AG08396 (cell line): ENCODE results near the gene DELE1.

ENCODE experiments used
- DNase-seq: peaks from one replicate; pipeline ENCODE4 v3.0.0; 2012; ENCODE audit warnings: low spot score, mixed read lengths

The DELE1 gene

GRCh38 chr5:141957367-141957996 is 33.8 kb downstream of the DELE1 start:
- no peak for DNase-seq

DNA sequence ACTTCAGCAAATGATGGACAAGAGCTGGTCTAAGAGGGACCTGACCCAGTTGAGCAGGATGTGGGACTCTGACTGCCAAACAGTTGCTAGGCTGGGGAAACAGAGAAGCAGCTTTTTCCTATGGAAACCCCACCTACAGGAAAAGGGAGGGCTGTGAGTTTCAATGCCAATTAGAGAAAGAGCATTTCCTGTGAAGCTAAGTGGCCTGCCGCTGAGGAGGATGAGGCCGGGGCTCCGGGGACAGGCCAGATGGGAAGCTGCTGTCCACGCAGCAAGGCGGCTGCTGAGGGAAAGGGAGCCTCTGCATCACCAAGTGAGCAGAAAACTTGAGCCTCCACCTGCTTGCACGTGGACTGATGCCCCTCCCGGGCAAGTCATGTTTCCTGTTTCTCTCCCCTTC is 34.4 kb downstream of the DELE1 start, which contains the start of gene PCDH12:
Gene PCDH12, minus strand, starts transcription at position 90 of the 400 bp plus-strand sequence. CDS start 351 bp downstream, outside the sequence.
- DNase-seq: no peak

GRCh38 chr5:141958546-141959172 is 35.0 kb downstream of the DELE1 start:
- no peak for DNase-seq

DNA sequence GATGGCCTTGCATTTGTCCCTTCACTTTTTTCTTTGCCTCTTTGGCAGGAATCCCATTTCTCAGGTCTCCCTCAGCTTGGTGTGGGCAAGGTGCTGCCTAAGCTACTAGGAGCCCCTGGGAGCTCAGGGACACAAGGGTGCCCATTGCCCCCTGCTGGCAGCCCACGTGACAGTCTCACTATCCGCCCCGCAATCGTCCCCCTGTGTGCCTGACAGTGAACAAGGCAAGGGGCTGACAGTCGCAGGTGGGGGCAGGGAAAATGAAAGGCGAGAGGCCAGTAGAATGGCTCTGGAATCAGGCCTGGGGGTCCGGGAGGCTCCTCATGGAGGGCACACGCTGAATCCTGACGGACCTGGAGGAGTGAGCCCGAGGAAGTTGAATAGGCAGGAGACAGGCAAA is 36.3 kb downstream of the DELE1 start:
- no peak for DNase-seq

DNA sequence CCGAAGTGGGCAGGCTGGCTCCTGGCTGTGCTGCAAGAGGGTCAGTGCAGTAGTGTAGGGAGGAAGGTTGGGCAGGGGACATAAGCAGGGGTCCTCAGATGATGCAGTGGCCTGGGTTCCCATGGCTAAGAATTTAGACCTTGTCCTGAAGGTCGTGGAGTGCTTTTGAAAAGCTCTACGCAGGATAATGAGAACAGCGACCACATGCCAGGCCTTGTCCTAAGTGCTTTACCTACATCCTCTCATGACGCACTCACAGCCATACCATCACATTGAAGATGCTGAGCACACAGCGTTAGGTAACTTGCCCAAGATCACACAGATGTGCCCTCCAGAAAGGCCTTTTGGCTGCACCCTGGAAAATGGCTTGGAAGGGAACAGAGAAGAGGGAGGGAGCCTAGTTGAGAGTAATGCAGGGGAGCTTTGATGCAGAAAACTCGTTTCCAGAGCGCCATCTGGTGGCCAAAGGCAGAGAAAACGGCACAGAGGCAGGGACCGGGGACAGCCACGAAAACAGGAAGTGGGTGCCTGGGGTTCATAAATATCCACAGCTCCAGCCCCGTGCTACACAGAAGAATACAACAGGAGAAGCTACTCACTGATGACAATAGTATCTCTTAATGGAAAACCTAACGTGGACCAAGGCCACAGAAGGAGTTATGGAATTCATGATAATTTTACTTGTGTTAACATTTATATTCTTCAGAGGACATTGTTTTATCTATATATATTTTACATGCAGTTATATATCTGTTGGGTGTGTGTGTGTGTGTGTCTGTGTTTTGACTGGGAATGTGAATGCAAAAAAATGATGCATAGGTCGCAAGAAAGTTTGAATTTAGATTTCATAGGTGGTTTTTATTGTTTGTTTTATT is 37.0 kb downstream of the DELE1 start:
- peak; percentile 87 for DNase-seq

DNA sequence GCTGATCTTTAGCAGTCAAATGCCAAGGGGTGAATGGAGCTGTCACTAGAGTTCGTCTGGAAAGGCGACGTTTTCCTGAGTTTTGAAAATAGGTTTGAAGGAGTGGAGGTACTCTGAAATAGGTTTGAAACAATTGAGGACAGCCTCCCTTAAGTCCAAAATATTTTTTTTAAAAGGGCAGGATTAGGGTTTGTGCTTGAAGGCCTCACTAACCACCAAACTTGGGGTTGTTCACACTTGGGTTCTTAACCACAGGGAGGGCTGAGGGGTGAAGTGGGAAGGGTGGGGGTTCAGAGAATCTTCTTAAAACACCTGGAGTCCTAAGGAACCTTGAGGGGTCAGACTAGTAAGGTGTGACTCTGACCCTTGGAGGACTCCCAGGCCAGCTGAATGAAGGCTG is 37.8 kb downstream of the DELE1 start:
- DNase-seq: no peak

- no peak for DNase-seq
Measured at GRCh38 chr5:141963701-141964100, 40.0 kb downstream of the DELE1 start.

DNA sequence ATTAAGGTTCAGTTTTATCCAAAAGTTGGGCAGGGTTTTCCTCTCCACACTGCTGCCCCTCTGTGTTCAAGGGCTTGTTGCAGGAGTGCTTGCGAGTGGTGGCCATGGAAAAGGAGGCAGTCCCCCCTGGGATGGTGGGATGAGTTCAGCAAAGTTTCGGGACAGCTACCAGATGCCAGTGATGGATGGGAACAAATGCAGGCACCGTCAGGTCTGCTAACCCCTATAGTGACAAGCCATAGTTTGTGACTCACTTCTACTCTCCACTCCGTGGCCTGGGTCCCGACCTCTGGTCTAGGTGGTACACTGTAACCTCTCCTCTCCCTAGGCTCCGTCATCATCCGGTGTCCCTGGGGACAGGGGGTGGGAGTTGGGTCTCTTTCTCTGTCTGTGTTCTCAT is 41.4 kb downstream of the DELE1 start:
- no peak for DNase-seq

GRCh38 chr5:141966275-141966962 is 42.7 kb downstream of the DELE1 start:
- no peak for DNase-seq

GRCh38 chr5:141966963-141967333 is 43.3 kb downstream of the DELE1 start:
- no peak for DNase-seq

DNA sequence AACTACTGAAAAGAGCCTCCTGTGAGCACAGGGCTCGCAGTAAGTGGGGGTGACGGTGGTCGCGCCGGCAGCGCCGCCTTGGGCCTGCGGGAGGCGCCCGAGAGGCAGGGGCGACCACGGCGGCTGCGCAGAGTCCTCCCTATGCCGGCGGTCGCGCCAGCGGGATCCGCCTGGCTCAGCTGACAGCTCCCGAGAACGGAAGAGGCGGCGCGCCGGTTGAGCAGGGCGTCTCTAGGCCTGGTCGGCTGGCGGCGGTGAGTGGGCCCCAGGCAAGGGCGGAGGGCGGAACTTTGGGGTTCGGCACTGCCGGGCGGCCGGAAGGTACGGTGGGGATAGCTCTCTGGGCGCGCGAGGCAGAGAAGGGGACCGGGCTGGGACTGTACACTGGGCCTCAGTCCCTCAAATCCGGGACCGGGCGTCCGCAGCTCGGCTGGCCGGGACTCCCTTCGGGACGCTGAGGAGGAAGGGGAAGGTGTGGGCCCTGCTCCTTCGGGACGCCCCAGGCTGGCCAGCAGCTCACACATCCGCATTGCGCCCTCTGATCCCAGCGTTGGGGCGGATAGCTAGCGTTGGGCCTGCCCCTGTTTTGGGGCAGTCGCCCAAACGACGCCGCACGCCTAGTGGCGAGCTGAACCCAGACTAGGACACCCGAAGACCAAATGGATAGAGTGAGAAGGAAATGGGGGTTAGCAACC is 45.4 kb downstream of the DELE1 start, which contains the start of gene RNF14:
Gene RNF14, plus strand, starts transcription at position 192 of the 695 bp plus-strand sequence. CDS start 4,484 bp downstream, outside the sequence.
- peak; percentile 97 for DNase-seq

GRCh38 chr5:141969783-141970771 is 46.4 kb downstream of the DELE1 start:
- no peak for DNase-seq

DNA sequence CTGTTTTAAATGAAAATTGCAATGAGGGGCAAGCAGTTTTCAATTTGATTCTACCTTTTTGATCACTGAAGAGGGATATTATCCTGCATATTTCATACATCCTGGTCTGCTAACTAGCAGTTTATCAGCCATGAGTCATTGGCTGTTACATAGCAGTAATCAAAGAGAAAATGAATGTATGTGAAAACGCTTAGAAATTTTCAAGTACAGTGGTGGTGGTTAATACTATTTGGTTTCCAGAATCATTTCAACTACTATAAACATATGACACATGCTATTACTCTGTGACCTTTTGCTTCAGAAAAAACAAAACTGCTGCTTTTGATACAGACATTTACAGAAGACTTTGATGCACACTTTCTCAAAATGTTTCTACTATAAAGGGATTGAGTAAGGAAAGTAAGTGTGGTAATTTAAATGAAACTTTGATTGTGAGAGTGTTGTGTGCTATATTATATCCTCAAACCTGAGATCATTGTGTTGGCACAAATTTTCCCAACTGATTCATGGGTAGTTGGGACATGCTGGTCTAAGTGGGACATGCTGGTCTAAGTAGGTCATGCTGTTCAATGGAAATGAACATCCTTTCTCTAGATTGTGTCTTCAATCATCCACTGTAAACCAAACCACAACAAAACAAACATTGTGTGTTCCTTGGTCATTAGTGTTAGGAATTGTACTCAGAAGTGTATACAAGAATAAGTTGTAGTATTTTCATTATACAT is 50.4 kb downstream of the DELE1 start:
- peak; percentile 55 for DNase-seq

DNA sequence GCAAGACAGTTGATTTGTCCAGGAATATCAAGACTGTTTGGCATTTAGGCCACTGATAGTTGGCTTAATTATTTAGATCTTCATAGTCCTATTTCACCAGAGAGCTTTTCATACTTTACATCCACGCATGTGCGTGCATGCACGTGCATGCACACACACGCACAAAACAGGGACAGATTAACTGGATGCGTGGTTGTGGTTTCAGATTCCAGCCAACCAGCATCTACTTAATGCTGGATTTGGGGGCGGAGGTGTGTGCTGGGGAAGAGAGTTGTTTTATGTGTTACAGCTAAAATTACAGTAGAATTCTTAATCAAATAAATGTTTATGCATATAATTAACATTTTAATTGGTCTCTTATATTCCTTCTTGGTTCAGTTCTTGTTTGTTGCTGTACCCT is 52.5 kb downstream of the DELE1 start:
- no peak for DNase-seq

- no peak for DNase-seq
Measured at GRCh38 chr5:141978389-141978788, 54.7 kb downstream of the DELE1 start.

DNA sequence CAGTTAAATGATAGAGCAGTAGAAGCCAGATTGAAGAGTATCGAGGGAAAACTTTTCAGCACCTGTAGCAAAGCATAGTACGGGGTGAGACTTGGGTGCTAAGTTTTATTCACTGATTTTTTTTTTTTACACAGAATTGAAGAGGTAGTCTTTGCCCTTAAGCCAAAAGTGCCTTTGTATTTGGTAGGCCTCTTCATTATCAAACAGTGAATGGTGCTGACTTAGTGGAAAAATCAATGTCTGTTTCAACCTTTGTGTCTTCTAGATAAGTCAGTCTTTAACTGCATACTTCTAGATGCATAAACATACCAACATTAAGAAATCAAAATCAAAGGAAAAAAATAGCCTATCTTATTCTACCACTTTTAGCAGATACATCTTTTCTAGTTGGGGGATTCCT is 59.0 kb downstream of the DELE1 start:
- DNase-seq: no peak

- DNase-seq: no peak
Measured at GRCh38 chr5:141986072-141986471, 62.4 kb downstream of the DELE1 start.

DNA sequence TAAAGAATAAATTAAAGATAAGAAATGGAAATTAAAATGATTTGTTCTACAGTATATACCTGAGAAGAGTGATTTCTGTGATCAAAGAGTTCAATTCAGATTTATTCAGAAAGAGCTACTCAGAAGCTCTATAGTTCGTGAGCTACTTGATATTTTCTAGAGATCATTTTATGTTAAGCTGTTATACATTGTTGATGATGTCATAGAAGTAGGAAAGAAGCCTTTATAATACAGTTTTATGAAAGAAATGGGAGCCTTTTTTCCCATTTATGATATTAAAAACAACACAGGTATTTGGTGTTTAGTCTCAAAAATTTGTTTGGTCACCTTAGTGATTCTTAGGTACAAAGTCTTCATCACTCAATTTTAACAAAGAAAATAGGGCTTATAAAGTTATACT is 66.0 kb downstream of the DELE1 start:
- DNase-seq: no peak
